HepG2 (cell line): ENCODE data around the gene DUSP16. TPM values are rescaled to one million over a fixed set of nuclear protein-coding genes. Genes with fewer than 3 reads are reported as not detected.
A peak's percentile ranks its signal among the peaks of the same experiment; 100 is the strongest.

ENCODE experiments used
- AGO2 ChIP-seq: fragments of 200-400 bp; formaldehyde crosslinking; optimal IDR thresholded peaks from 2 replicates; pipeline ENCODE3; 2017; ENCODE audit warnings: mild to moderate bottlenecking, low read depth, low read length, moderate library complexity
- AHR ChIP-seq: IDR thresholded peaks from 2 replicates; pipeline ENCODE4 v1.6.1; 2018; ENCODE audit warnings: missing genetic modification reagents, missing compliant biosample characterization
- ATF7 ChIP-seq, 2 experiments: fragments of 450-650 bp in 1 of 2; sonication (generic) in 1 of 2; formaldehyde crosslinking in 1 of 2; IDR thresholded peaks; 2 replicates each; pipeline versions ENCODE4 v1.4.0 to v1.6.1; 2016 to 2020; ENCODE audit warnings: antibody characterized with exemption in 1 of 2, mild to moderate bottlenecking in 1 of 2, missing genetic modification reagents in 1 of 2
- BHLHE40 ChIP-seq: IDR thresholded peaks from 2 replicates; pipeline ENCODE4 v1.6.1; 2011; ENCODE audit warnings: low read length, improper control_type of control experiment
- BORCS8-MEF2B ChIP-seq: sonication (generic); formaldehyde crosslinking; IDR thresholded peaks from 2 replicates; pipeline ENCODE4 v1.8.0; 2022; ENCODE audit warnings: mild to moderate bottlenecking, missing genetic modification reagents
- FLYWCH1 ChIP-seq: sonication (generic); formaldehyde crosslinking; IDR thresholded peaks from 2 replicates; pipeline ENCODE4 v1.8.1; 2023; ENCODE audit warnings: mild to moderate bottlenecking, missing genetic modification reagents
- JUNB ChIP-seq: sonication (generic); formaldehyde crosslinking; IDR thresholded peaks from 2 replicates; pipeline ENCODE4 v1.8.0; 2022; ENCODE audit warnings: missing genetic modification reagents, mild to moderate bottlenecking, borderline replicate concordance
- NAIF1 ChIP-seq: sonication (generic); formaldehyde crosslinking; IDR thresholded peaks from 2 replicates; pipeline ENCODE4 v1.5.0; 2020; ENCODE audit warnings: mild to moderate bottlenecking, missing genetic modification reagents, borderline replicate concordance
- NFYC ChIP-seq: IDR thresholded peaks from 2 replicates; pipeline ENCODE4 v1.6.1; 2016; ENCODE audit warnings: missing genetic modification reagents, missing compliant biosample characterization
- POLR2A ChIP-seq, 2 experiments: IDR thresholded peaks; 2 replicates each; pipeline ENCODE4 v1.6.1; 2011; ENCODE audit warnings: low read depth in 2 of 2, low read length in 2 of 2, mild to moderate bottlenecking in 1 of 2, moderate library complexity in 1 of 2; ENCODE audit not compliant: insufficient read depth in 1 of 2
- RAD21 ChIP-seq: fragments of 450-650 bp; formaldehyde crosslinking; IDR thresholded peaks from 2 replicates; pipeline ENCODE4 v1.5.0; 2020; ENCODE audit warnings: mild to moderate bottlenecking
- TMF1 ChIP-seq: sonication (generic); formaldehyde crosslinking; IDR thresholded peaks from 2 replicates; pipeline ENCODE4 v1.8.1; 2022; ENCODE audit warnings: low read depth, missing genetic modification reagents
- ZC3H4 ChIP-seq: sonication (generic); formaldehyde crosslinking; IDR thresholded peaks from 2 replicates; pipeline ENCODE4 v1.4.0; 2020; ENCODE audit warnings: missing genetic modification reagents, borderline replicate concordance
- ZNF230 ChIP-seq: sonication (generic); formaldehyde crosslinking; IDR thresholded peaks from 2 replicates; pipeline ENCODE4 v1.4.0; 2020; ENCODE audit warnings: mild to moderate bottlenecking, missing genetic modification reagents
- ZNF616 ChIP-seq: sonication (generic); formaldehyde crosslinking; IDR thresholded peaks from 2 replicates; pipeline ENCODE4 v1.5.0; 2020; ENCODE audit warnings: low read depth, mild to moderate bottlenecking, missing genetic modification reagents
- ZNF709 ChIP-seq: sonication (generic); formaldehyde crosslinking; IDR thresholded peaks from 2 replicates; pipeline ENCODE4 v1.5.0; 2020; ENCODE audit warnings: mild to moderate bottlenecking, missing genetic modification reagents
- ZNF782 ChIP-seq: sonication (generic); formaldehyde crosslinking; IDR thresholded peaks from 2 replicates; pipeline ENCODE4 v1.4.0; 2020; ENCODE audit warnings: missing genetic modification reagents, mild to moderate bottlenecking, borderline replicate concordance
- polyA plus RNA-seq, 8 experiments: library from polyadenylated mRNA; depleted of rRNA in 3 of 8; stranded (reverse) in 7 of 8; unstranded in 1 of 8; fragments of >200 nt; fragmentation: Illumina TruSeq in 4 of 8; extraction: Trizol in 4 of 8; gene quantifications; 2 replicates each; pipeline versions ENCODE4 v1.2.1 to v1.2.3, GENCODE V29; 2011 to 2016; ENCODE audit warnings: low read depth in 4 of 8, missing spikeins in 1 of 8, mixed read lengths in 1 of 8; ENCODE audit not compliant: insufficient read depth in 1 of 8
- total RNA-seq, 5 experiments: library from RNA; depleted of rRNA; stranded (reverse); fragments of >200 nt; fragmentation: Illumina TruSeq; extraction: Trizol; gene quantifications; 2 replicates each; pipeline ENCODE4 v1.2.3, GENCODE V29; 2016; ENCODE audit warnings: low read depth in 1 of 5

The DUSP16 gene
- total and polyA plus RNA-seq, 2 of the 13 experiments (the other 11 are each of a cell fraction or from before 2014, with no cell fraction given), result 45.7 to 46.6 TPM

GRCh38 chr12:12561371-12562015 lies 1.2 kb downstream of the DUSP16 start (continued):
- TF ChIP-seq JUNB (CRISPR knock-in tag), result no peak
- TF ChIP-seq ZNF782 (CRISPR knock-in tag), result peak; percentile 50; the same call in 1 of the 2 replicates
- peak; percentile 40; the same call in 1 of the 2 replicates for TF ChIP-seq ZNF616 (CRISPR knock-in tag)
- peak; percentile 55; the same call in 1 of the 2 replicates for TF ChIP-seq BORCS8-MEF2B (CRISPR knock-in tag)
- TF ChIP-seq POLR2A (IDR thresholded peaks at IDR 0.05; ENCODE audit: insufficient read depth in 1 of 2, low read depth in 2 of 2, low read length in 2 of 2), result peak; percentile 61 to 83
- peak; percentile 97 for TF ChIP-seq ZC3H4 (CRISPR knock-in tag)
- TF ChIP-seq AGO2, result peak; percentile 97
- TF ChIP-seq AHR (CRISPR knock-in tag), result 0 out of 2 replicates have a peak, but pooled peaks have one; percentile 19
- peak; percentile 69; the same call in 1 of the 2 replicates for TF ChIP-seq TMF1 (CRISPR knock-in tag)
- TF ChIP-seq ZNF230, result no peak
- TF ChIP-seq FLYWCH1, result no peak
- peak; percentile 19; the same call in 1 of the 2 replicates for TF ChIP-seq ZNF709
- no peak for TF ChIP-seq NFYC (CRISPR knock-in tag)
- no peak for TF ChIP-seq ATF7 (IDR thresholded peaks at IDR 0.05)
- TF ChIP-seq ATF7 (CRISPR knock-in tag; IDR thresholded peaks at IDR 0.05), result no peak
- TF ChIP-seq RAD21 (CRISPR knock-in tag), result peak; percentile 49; the same call in 1 of the 2 replicates
- TF ChIP-seq NAIF1 (CRISPR knock-in tag), result no peak
- TF ChIP-seq BHLHE40, result peak; percentile 4; the same call in 1 of the 2 replicates
